NCI-H748 treated with DMSO at 0.1 percent for 48 hours (cell line): ENCODE measurements around the gene CCDC14.
A peak's percentile ranks its signal among the peaks of the same experiment; 100 is the strongest.
"Not testable (repeated sequence)": the region's sequence is repeated elsewhere in the genome, so short reads cannot be mapped to it uniquely, and the experiment has no call there.

Experiments used
- DNase-seq: peaks from one replicate; lab custom pipeline; 2025; lab: John Stamatoyannopoulos, UW

The CCDC14 gene, protein sequence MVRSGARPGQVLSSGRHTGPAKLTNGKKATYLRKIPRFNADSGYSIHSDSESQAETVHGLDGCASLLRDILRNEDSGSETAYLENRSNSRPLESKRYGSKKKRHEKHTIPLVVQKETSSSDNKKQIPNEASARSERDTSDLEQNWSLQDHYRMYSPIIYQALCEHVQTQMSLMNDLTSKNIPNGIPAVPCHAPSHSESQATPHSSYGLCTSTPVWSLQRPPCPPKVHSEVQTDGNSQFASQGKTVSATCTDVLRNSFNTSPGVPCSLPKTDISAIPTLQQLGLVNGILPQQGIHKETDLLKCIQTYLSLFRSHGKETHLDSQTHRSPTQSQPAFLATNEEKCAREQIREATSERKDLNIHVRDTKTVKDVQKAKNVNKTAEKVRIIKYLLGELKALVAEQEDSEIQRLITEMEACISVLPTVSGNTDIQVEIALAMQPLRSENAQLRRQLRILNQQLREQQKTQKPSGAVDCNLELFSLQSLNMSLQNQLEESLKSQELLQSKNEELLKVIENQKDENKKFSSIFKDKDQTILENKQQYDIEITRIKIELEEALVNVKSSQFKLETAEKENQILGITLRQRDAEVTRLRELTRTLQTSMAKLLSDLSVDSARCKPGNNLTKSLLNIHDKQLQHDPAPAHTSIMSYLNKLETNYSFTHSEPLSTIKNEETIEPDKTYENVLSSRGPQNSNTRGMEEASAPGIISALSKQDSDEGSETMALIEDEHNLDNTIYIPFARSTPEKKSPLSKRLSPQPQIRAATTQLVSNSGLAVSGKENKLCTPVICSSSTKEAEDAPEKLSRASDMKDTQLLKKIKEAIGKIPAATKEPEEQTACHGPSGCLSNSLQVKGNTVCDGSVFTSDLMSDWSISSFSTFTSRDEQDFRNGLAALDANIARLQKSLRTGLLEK

GRCh38 chr3:123960781-123961507 lies at the start of gene CCDC14:
Gene CCDC14 (minus strand): TSS chr3:123961229. CDS start chr3:123961173, 56 bp downstream.
- peak; percentile 85 for DNase-seq

DNA sequence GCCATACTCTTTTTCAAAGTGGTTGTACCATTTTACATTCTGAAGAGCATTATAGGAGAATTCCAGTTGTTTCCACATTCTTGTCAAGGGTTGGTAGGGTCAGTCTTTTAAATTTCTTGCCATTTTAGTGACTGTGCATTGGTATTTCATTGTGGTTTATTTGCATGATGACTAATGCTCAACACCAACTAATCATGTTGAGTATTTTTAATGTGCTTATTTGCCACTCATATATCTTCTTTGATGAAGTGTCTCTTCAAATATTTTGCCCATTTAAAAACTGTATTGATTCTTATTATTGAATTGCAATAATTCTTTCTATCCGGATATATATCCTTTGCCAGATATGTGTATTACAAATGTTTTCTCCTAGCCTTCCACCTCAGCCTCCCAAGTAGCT lies 47.3 kb upstream of the CCDC14 start:
- not testable (repeated sequence) for DNase-seq

DNA sequence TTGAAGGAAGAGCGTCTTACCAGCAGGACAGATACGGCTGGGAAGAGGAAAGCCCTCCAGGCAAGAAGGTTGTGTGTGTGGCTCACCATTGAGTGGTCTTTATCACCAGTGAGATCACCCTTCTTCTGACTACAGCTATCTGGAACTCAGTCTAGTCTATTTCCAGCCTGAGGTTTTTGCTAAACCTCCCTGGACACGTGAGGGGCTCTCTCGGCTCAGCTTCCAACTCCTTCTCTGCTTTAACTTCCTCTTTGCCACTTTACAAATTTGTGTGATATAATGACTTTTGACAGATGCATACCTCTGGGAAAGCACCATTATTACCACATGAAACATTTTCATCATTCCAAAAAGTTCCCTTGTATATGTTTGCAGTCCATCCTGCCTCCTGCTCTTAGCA lies 46.2 kb upstream of the CCDC14 start:
- no peak for DNase-seq

DNA sequence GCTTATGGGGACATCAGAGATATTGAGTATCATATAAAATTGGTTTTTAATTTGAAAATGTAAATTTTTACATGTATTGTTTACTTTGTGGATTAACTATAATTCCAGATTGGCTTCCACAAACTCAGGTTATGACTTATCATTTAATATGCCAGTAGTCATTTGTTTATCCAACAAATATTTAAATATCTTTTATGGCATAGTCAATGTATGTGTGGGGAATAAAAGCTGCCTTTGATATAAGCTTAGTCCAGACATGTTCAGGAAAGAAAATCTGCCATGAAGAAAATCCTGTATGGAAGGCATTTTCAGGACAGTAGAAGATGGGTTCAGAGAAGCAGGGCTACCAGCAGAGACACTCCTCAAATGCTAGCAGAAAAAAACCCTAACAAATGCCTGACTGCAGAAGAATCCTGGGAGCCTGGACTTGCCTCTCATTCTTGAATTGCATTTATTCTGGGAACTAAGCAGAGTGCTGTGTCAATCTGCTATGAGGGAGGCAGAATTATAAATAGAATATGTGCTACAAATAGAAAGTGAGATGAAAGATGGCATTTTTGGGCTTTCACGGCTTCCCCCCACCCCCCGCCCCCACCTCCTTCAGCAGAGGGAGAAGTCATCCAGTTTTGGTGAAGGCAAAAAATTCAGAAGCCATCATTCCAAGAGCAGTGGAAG lies 41.5 kb upstream of the CCDC14 start:
- not testable (repeated sequence) for DNase-seq

- DNase-seq = not testable (repeated sequence)
Measured at GRCh38 chr3:124001366-124001765, 40.3 kb upstream of the CCDC14 start.

DNA sequence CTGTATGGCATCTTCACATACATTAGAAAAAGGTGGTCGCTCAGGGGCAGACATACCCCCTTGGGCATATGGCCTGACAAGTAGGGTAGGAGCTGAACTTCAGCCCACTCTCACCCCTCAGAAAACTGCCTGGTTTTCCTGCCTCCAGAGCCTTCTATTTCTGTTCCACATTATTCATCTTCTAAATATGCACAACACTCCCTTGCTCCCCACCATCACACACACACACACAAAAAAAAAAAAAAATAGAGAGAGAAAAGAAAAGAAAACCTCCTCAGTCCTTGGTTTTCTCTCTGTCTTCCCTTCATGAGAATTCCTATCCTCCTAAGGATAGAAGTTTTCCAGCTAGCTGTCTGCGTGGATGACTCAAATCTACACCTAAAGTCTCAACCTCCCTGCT lies 36.5 kb upstream of the CCDC14 start:
- no peak for DNase-seq

GRCh38 chr3:123993818-123994217 lies 32.8 kb upstream of the CCDC14 start:
- peak; percentile 63 for DNase-seq

- not testable (repeated sequence) for DNase-seq
Measured at GRCh38 chr3:123991730-123992588, 30.9 kb upstream of the CCDC14 start, which contains the start of gene ROPN1. Gene ROPN1 (minus strand): TSS chr3:123992124. CDS start chr3:123980481, 11,643 bp downstream.

DNA sequence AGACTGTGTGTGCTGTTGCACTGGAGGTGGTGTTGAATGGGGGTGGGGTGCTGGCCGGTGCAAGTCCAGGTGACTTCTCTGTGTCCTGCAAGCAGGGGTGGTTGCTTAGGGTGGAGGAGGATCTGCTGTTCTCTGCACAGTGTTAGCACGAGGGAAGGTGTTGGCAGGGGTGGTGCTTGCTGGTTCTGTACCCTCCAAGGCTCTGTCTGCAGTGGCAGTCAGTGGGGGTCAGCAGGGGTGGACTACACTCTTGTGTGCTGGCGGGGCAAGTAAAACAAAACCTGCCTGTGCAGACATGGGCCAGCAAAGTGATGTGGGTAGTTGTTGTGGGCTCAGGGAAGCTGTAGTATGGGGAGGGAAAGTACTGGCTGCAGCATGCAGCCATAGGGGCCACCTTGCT lies 25.4 kb upstream of the CCDC14 start:
- no peak for DNase-seq

GRCh38 chr3:123984957-123985356 lies 23.9 kb upstream of the CCDC14 start:
- DNase-seq = peak; percentile 2

- DNase-seq = no peak
Measured at GRCh38 chr3:123984350-123984749, 23.3 kb upstream of the CCDC14 start.

DNA sequence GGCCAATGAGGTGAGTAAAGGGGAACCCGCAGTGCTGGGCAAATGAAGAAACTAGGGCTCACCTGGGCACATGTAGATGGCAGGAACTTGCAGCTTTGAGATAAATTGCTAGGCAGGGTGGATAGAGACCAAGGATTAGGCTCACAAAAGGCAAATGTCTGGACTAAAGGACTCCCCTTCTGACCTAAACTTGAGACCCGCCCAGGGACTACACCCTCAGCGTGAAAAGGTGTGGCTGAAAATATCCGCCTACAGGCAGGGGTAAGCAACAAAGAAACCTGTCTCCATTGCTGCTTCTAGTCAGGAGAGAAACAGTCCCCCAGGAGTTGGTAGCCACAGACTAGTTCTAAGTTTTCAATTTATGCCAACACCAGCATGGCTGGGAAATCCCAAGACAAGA lies 20.3 kb upstream of the CCDC14 start:
- not testable (repeated sequence) for DNase-seq

DNA sequence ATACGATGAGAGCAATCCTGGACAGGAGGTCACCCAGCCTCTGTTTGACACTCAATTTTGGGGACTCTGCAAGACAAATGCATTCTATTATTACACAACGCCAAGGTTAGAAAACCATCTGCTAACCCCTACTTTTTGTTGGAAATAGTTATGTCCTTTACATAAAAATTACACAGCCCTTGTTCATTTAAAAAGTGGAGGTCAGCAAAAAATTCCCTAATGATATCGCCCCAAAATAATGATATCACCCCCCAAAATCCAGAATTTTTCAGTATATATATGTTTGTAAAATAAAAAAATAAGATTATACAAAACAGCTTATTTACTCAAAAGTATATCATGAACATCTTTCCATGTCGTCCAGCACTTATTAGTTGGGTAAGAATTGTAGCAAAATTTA lies 19.5 kb upstream of the CCDC14 start:
- no peak for DNase-seq

- peak; percentile 52 for DNase-seq
Measured at GRCh38 chr3:123979525-123980501, 18.8 kb upstream of the CCDC14 start.

- not testable (repeated sequence) for DNase-seq
Measured at GRCh38 chr3:123976904-123977303, 15.9 kb upstream of the CCDC14 start.

DNA sequence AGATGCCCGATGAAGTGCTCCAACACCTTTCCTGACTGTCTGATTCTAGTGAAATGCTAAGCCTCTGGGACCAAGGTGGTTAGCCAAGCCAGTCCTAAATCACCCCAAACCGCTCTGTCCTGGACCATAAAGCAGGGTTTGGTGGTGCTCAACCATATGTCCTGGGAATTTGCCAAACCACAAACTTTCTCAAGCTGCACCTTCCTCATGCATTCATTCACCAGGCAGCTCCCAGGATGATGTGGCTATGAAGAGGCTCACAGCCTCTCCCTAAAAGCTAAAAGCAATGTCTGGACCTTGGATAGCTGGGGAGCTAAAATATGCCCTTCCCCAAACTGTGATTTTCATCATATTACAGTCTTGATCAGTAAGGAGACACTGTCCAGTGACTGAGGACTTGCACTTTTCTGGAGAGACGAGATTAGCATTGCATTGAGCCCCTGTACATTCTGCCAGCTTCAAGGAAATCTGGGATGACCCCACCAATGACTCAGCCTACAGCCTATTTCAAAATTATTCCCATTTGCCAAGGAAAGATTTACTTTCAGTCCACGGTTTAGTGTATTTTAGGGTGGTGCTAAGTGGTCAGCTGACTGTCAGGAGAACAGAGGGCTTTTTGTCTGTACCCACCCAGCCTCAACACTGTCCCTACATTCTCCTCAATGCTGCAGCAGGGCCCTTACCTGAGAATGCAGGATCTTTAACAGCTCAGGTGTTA lies 15.3 kb upstream of the CCDC14 start:
- not testable (repeated sequence) for DNase-seq

GRCh38 chr3:123975030-123975429 lies 14.0 kb upstream of the CCDC14 start:
- DNase-seq = not testable (repeated sequence)

- DNase-seq = no peak
Measured at GRCh38 chr3:123971406-123971805, 10.4 kb upstream of the CCDC14 start.

DNA sequence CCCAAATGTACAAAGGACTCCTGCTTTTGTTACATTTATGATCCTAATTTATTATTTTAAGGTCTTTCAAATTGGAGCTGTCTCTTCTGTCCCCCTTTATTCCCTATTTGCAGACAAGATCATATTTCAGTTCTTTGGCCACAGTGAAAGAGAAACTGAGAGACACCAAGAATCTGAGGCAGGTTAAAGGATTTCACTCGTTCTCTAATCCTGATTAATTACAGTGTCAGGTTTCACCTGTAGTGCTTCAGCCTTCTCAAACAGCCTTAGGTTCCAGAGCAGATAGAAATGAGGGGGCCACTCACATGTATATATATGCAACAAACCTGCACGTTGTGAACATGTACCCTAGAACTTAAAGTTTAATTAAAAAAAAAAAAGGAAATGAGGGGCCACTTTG lies 6.2 kb upstream of the CCDC14 start:
- DNase-seq = not testable (repeated sequence)
